K562 (cell line): ENCODE results near the gene WNT16. TPM values are rescaled to one million over a fixed set of nuclear protein-coding genes. Genes with fewer than 3 reads are reported as not detected.

Source experiments
- ATAC-seq: fragments of 200-7000 bp; cut with Tn5 transposase; 3 replicates; pipeline ENCODE4 v1.9.1; 2020; ENCODE audit warnings: moderate library complexity
- BruUV-seq: library from RNA; stranded (reverse); fragments of 400-500 nt; replicated peaks from 2 replicates; lab custom pipeline; 2021; lab: Mats Ljungman, UMichigan
- CTCF ChIA-PET: fragments of 300-600 bp; formaldehyde crosslinking; extraction: SDS; loops from one replicate; lab custom pipeline; 2021; ENCODE audit warnings: low intra/inter-chr PET ratio; lab: Yijun Ruan, JAX
- POLR2A ChIA-PET: fragments of 300-600, 350-650 bp; sonication (Branson Sonifier 250); formaldehyde crosslinking; extraction: SDS; loops from one replicate; lab custom pipeline; 2021; ENCODE audit warnings: antibody characterized with exemption, inconsistent platforms; lab: Yijun Ruan, JAX
- DNase-seq, 4 experiments: peaks; one replicate each; pipeline versions ENCODE4 v3.0.0 to v3.0.0-alpha.2; 2011 to 2018; ENCODE audit warnings: low spot score in 3 of 4, mixed read lengths in 3 of 4; ENCODE audit errors: extremely low read depth in 1 of 4
- FAIRE-seq: peaks from 2 replicates; lab custom pipeline; 2011; peaks lifted over from hg19 to GRCh38; lab: Jason Lieb, UNC
- H2AFZ ChIP-seq: 2 replicates; pipeline ENCODE4 v1.6.0; 2011; ENCODE audit warnings: low read depth, low read length, control low read depth, inconsistent platforms
- H3K27ac ChIP-seq: fragments of 200-600 bp; 3 replicates; pipeline ENCODE4 v1.8.0; 2011; ENCODE audit warnings: low read depth, mild to moderate bottlenecking, control low read depth, inconsistent platforms, low read length, moderate library complexity, mixed read lengths; ENCODE audit errors: extremely low read depth
- H3K27me3 ChIP-seq, 2 experiments: fragments of 300-600 bp in 1 of 2; 2 replicates in 1 of 2; 3 replicates in 1 of 2; pipeline versions ENCODE4 v1.6.0 to v1.8.0; 2011; ENCODE audit warnings: inconsistent platforms in 2 of 2, low read length in 2 of 2, mild to moderate bottlenecking in 1 of 2, mixed read lengths in 1 of 2, moderate library complexity in 1 of 2; ENCODE audit not compliant: control insufficient read depth in 2 of 2, insufficient read depth in 2 of 2
- H3K36me3 ChIP-seq: fragments of 300-600 bp; 3 replicates; pipeline ENCODE4 v1.8.0; 2011; ENCODE audit warnings: mild to moderate bottlenecking, low read length, inconsistent platforms; ENCODE audit not compliant: control insufficient read depth, insufficient read depth
- H3K4me1 ChIP-seq, 2 experiments: fragments of 200-600 bp in 1 of 2; replicated peaks in 1 of 2; 2 replicates in 1 of 2; 3 replicates in 1 of 2; pipeline versions ENCODE4 v1.5.1 to v1.8.0; 2011; ENCODE audit warnings: inconsistent platforms in 2 of 2, low read length in 2 of 2, mild to moderate bottlenecking in 1 of 2, mixed read lengths in 1 of 2, moderate library complexity in 1 of 2; ENCODE audit not compliant: control insufficient read depth in 2 of 2, insufficient read depth in 2 of 2
- H3K4me2 ChIP-seq: 2 replicates; pipeline ENCODE4 v1.6.1; 2011; ENCODE audit warnings: low read length, control low read depth, inconsistent platforms, mixed read lengths; ENCODE audit not compliant: insufficient read depth
- H3K4me3 ChIP-seq: fragments of 200-600 bp; sonication (generic), shearing (Covaris generic); 2 replicates; pipeline ENCODE4 v1.5.1; 2016; ENCODE audit warnings: control low read depth, inconsistent platforms
- H3K79me2 ChIP-seq: fragments of 200-600 bp; 3 replicates; pipeline ENCODE4 v1.8.0; 2011; ENCODE audit warnings: low read length, inconsistent platforms; ENCODE audit not compliant: control insufficient read depth, insufficient read depth
- H3K9ac ChIP-seq, 2 experiments: 2 replicates each; pipeline versions ENCODE4 v1.6.0 to v1.6.1; 2011; ENCODE audit warnings: low read depth in 2 of 2, low read length in 2 of 2, control low read depth in 1 of 2, inconsistent platforms in 1 of 2, mild to moderate bottlenecking in 1 of 2, mixed read lengths in 1 of 2; ENCODE audit not compliant: insufficient read depth in 1 of 2
- H3K9me1 ChIP-seq: one replicate; pipeline ENCODE4 v1.6.0; 2011; ENCODE audit warnings: inconsistent platforms, mild to moderate bottlenecking, low read length, moderate library complexity; ENCODE audit not compliant: control insufficient read depth, insufficient read depth
- H3K9me3 ChIP-seq: replicated peaks from 2 replicates; pipeline ENCODE4 v1.5.1; 2011; ENCODE audit warnings: low read depth, low read length, inconsistent platforms; ENCODE audit not compliant: control insufficient read depth, insufficient read depth
- H4K20me1 ChIP-seq: replicated peaks from 2 replicates; pipeline ENCODE4 v1.6.1; 2011; ENCODE audit warnings: low read length, inconsistent platforms, mixed read lengths; ENCODE audit not compliant: control insufficient read depth, insufficient read depth
- BRD9 ChIP-seq: fragments of 450-650 bp; IDR thresholded peaks from 2 replicates; pipeline ENCODE4 v1.6.1; 2018; ENCODE audit warnings: low read depth; ENCODE audit not compliant: partially characterized antibody
- EWSR1 ChIP-seq: fragments of 450-650 bp; IDR thresholded peaks from 2 replicates; pipeline ENCODE4 v1.6.1; 2018; ENCODE audit warnings: borderline replicate concordance, mild to moderate bottlenecking, low read depth, moderate library complexity; ENCODE audit not compliant: partially characterized antibody
- FUS ChIP-seq: fragments of 200-400 bp; formaldehyde crosslinking; optimal IDR thresholded peaks from 2 replicates; pipeline ENCODE3; 2017; ENCODE audit warnings: low read depth, low read length
- GTF2E2 ChIP-seq: fragments of 200-800 bp; sonication (Bioruptor generic); IDR thresholded peaks from 2 replicates; pipeline ENCODE4 v1.6.1; 2016; ENCODE audit warnings: missing genetic modification characterization, missing compliant biosample characterization
- HDAC1 ChIP-seq, 2 experiments: fragments of 450-650 bp; IDR thresholded peaks; 2 replicates each; pipeline ENCODE4 v1.6.1; 2016 to 2017; ENCODE audit warnings: inconsistent platforms in 1 of 2, mild to moderate bottlenecking in 1 of 2, moderate library complexity in 1 of 2
- KAT8 ChIP-seq: fragments of 450-650 bp; IDR thresholded peaks from 2 replicates; pipeline ENCODE4 v1.6.1; 2016; ENCODE audit warnings: low read depth, mild to moderate bottlenecking
- LCOR ChIP-seq: sonication (generic); formaldehyde crosslinking; IDR thresholded peaks from 2 replicates; pipeline ENCODE4 v1.8.0; 2022; ENCODE audit warnings: mild to moderate bottlenecking, missing genetic modification reagents
- MTA1 ChIP-seq: fragments of 450-650 bp; IDR thresholded peaks from 2 replicates; pipeline ENCODE4 v1.6.1; 2017; ENCODE audit warnings: borderline replicate concordance
- NONO ChIP-seq, 2 experiments: fragments of 200-400 bp in 1 of 2; fragments of 450-650 bp in 1 of 2; formaldehyde crosslinking in 1 of 2; IDR thresholded peaks; 2 replicates each; pipeline ENCODE4 v1.6.1; 2017; ENCODE audit warnings: low read depth in 2 of 2, mild to moderate bottlenecking in 2 of 2, moderate library complexity in 2 of 2, low read length in 1 of 2
- POLR2A ChIP-seq: fragments of 450-650 bp; conservative IDR thresholded peaks from 2 replicates; pipeline ENCODE4 v1.6.1; 2016
- POLR2AphosphoS2 ChIP-seq: IDR thresholded peaks from 2 replicates; pipeline ENCODE4 v1.6.1; 2012; ENCODE audit warnings: low read length, improper control_type of control experiment
- RNF219 ChIP-seq: fragments of 250-450 bp; sonication (Bioruptor Pico); IDR thresholded peaks from 2 replicates; pipeline ENCODE4 v1.5.0; 2022; ENCODE audit warnings: mild to moderate bottlenecking
- SIN3B ChIP-seq: fragments of 450-650 bp; IDR thresholded peaks from 2 replicates; pipeline ENCODE4 v1.6.1; 2017; ENCODE audit warnings: low read depth, mild to moderate bottlenecking, moderate library complexity
- SIX5 ChIP-seq, 2 experiments: IDR thresholded peaks; 2 replicates each; pipeline ENCODE4 v1.6.1; 2011; ENCODE audit warnings: low read length in 2 of 2, borderline replicate concordance in 1 of 2, low read depth in 1 of 2, mild to moderate bottlenecking in 1 of 2, moderate library complexity in 1 of 2; ENCODE audit not compliant: insufficient read depth in 1 of 2
- SMARCA4 ChIP-seq: fragments of 450-650 bp; IDR thresholded peaks from 2 replicates; pipeline ENCODE4 v1.6.1; 2016
- ZFX ChIP-seq: sonication (generic); formaldehyde crosslinking; IDR thresholded peaks from 2 replicates; pipeline ENCODE4 v1.8.0; 2022; ENCODE audit warnings: mild to moderate bottlenecking, missing genetic modification reagents, moderate library complexity
- ZNF124 ChIP-seq: sonication (generic); formaldehyde crosslinking; IDR thresholded peaks from 2 replicates; pipeline ENCODE4 v1.8.1; 2022; ENCODE audit warnings: missing genetic modification reagents
- ZNF239 ChIP-seq: fragments of 250-450 bp; sonication (Bioruptor Pico); IDR thresholded peaks from 2 replicates; pipeline ENCODE4 v1.4.0; 2020; ENCODE audit warnings: mild to moderate bottlenecking
- ZNF551 ChIP-seq: fragments of 250-450 bp; sonication (Bioruptor Pico); IDR thresholded peaks from 2 replicates; pipeline ENCODE4 v1.5.0; 2021; ENCODE audit warnings: mild to moderate bottlenecking, moderate library complexity
- ZNF586 ChIP-seq: fragments of 450-650 bp; formaldehyde crosslinking; conservative IDR thresholded peaks from 2 replicates; pipeline ENCODE4 v1.4.0; 2020; ENCODE audit warnings: mild to moderate bottlenecking, moderate library complexity
- ZNF785 ChIP-seq: fragments of 250-450 bp; sonication (Bioruptor Pico); IDR thresholded peaks from 2 replicates; pipeline ENCODE4 v1.4.0; 2020; ENCODE audit warnings: mild to moderate bottlenecking
- WGBS: fragments of 100-300 bp; shearing (Covaris generic); methylation state at CpG from one replicate; pipeline ENCODE4 v1.1.6; 2016; ENCODE audit warnings: low coverage, mixed read lengths; ENCODE audit not compliant: insufficient coverage; ENCODE audit errors: missing lambda C conversion rate; 5-methylcytosine and 5-hydroxymethylcytosine counted together
- in situ Hi-C: fragments of 300-500 bp; cut with MboI; formaldehyde crosslinking; loops from 4 replicates; pipeline ENCODE4 v1.15.0; 2018; ENCODE audit warnings: inconsistent platforms, mixed read lengths
- intact Hi-C: fragments of 100-400 bp; cut with micrococcal nuclease; formaldehyde crosslinking; loops from 2 replicates; pipeline ENCODE4 v1.14.2; 2022
- polyA plus RNA-seq, 8 experiments: library from polyadenylated mRNA; depleted of rRNA in 4 of 8; stranded (reverse) in 5 of 8; unstranded in 3 of 8; fragments of >200 nt; fragmentation: Nextera tagmentation in 2 of 8; fragmentation: Illumina TruSeq in 1 of 8; extraction: Ambion mirVana in 2 of 8; extraction: Trizol in 1 of 8; gene quantifications; 2 replicates each; pipeline versions ENCODE4 v1.2.1 to v1.2.3, GENCODE V29; 2011 to 2014; ENCODE audit warnings: inconsistent platforms in 1 of 8, missing spikeins in 1 of 8
- total RNA-seq, 7 experiments: library from RNA; depleted of rRNA in 6 of 7; stranded (reverse); fragments of >200 nt in 6 of 7; fragmentation: Illumina TruSeq in 2 of 7; extraction: Trizol in 2 of 7; gene quantifications; 2 replicates each; pipeline versions ENCODE4 v1.2.1 to v1.2.3, GENCODE V29; 2011 to 2021; ENCODE audit warnings: low replicate concordance in 1 of 7
- TF ChIP-seq, protein P1 (sequence below): fragments of 200-800 bp; sonication (Bioruptor generic); IDR thresholded peaks from 2 replicates; pipeline ENCODE4 v1.6.1; 2017; ENCODE audit warnings: missing genetic modification characterization, missing compliant biosample characterization

WNT16 gene
- total and polyA plus RNA-seq, 9 of the 15 experiments (the other 6 are each of a cell fraction or from before 2014, with no cell fraction given): 0.06 to 0.07 TPM; not detected in 7

- H4K20me1 ChIP-seq: no peaks in the 10 kb centered on the region
- H3K27ac ChIP-seq: no peak overlapping the region
- no peaks in the 10 kb centered on the region for H3K27me3 ChIP-seq
- no TSS peak for BruUV-seq
- peaks cover 8% of the 10 kb centered on the region; the same call in 1 of the 3 replicates for H3K36me3 ChIP-seq
- FAIRE-seq (no peak), ATAC-seq (peak; percentile 13), DNase-seq (no peak)
- no peaks in the 10 kb centered on the region for H3K4me1 ChIP-seq
- in situ Hi-C loops (no loop called here), intact Hi-C loops (no loop called here)
- TF ChIP-seq NONO (IDR thresholded peaks at IDR 0.05; ENCODE audit: low read depth in 2 of 2, low read length in 1 of 2) (0 out of 4 replicates have a peak, but pooled peaks of 1 of the 2 experiments have one; percentile 14), ZFX (CRISPR knock-in tag) (no peak), ZNF586 (CRISPR knock-in tag) (no peak), GTF2E2 (tag) (no peak), POLR2A (peak; percentile 9), HDAC1 (IDR thresholded peaks at IDR 0.05) (no peak), SMARCA4 (no peak), POLR2AphosphoS2 (peak; percentile 82; the same call in 1 of the 2 replicates), MTA1 (no peak), BRD9 (no peak), LCOR (CRISPR knock-in tag) (no peak), SIX5 (IDR thresholded peaks at IDR 0.05; ENCODE audit: borderline replicate concordance in 1 of 2, insufficient read depth in 1 of 2, low read depth in 1 of 2, low read length in 2 of 2) (no peak), ZNF551 (CRISPR knock-in tag) (no peak), EWSR1 (no peak), KAT8 (no peak), ZNF785 (CRISPR knock-in tag) (no peak), FUS (peak; percentile 10), SIN3B (no peak), ZNF239 (no peak), RNF219 (CRISPR knock-in tag) (no peak), ZNF124 (CRISPR knock-in tag) (no peak)
- TF ChIP-seq, protein P1, sequence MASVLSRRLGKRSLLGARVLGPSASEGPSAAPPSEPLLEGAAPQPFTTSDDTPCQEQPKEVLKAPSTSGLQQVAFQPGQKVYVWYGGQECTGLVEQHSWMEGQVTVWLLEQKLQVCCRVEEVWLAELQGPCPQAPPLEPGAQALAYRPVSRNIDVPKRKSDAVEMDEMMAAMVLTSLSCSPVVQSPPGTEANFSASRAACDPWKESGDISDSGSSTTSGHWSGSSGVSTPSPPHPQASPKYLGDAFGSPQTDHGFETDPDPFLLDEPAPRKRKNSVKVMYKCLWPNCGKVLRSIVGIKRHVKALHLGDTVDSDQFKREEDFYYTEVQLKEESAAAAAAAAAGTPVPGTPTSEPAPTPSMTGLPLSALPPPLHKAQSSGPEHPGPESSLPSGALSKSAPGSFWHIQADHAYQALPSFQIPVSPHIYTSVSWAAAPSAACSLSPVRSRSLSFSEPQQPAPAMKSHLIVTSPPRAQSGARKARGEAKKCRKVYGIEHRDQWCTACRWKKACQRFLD (CRISPR knock-in tag): no peak
- no peak overlapping the region for H2AFZ ChIP-seq
- CTCF ChIA-PET: no interaction called here
- POLR2A ChIA-PET: interaction anchor here (0.6 to 0.7 kb wide), 2 partner anchors 26 to 92 kb away, joined by 3 read pairs; partner anchors contain the start of gene FAM3C
- H3K4me3 ChIP-seq: no peak overlapping the region
- no peaks in the 10 kb centered on the region for H3K79me2 ChIP-seq
- 40% methylated on average over 1 of the region's 1 CpG for WGBS
- no peaks in the 10 kb centered on the region for H3K9me1 ChIP-seq
- no peak overlapping the region for H3K9ac ChIP-seq
- H3K4me2 ChIP-seq: no peak overlapping the region
- no peaks in the 10 kb centered on the region for H3K9me3 ChIP-seq
These were observed 24.6 kb upstream of the WNT16 start for GRCh38 chr7:121304102-121304658.
